Measurements from ENCODE around the gene CA5A. TPM values are rescaled to one million over a fixed set of nuclear protein-coding genes. Genes with fewer than 3 reads are reported as not detected.

The CA5A gene
- total and polyA plus RNA-seq, 9 of the 15 experiments (the other 6 are each of a cell fraction or from before 2014, with no cell fraction given): not detected

DNA sequence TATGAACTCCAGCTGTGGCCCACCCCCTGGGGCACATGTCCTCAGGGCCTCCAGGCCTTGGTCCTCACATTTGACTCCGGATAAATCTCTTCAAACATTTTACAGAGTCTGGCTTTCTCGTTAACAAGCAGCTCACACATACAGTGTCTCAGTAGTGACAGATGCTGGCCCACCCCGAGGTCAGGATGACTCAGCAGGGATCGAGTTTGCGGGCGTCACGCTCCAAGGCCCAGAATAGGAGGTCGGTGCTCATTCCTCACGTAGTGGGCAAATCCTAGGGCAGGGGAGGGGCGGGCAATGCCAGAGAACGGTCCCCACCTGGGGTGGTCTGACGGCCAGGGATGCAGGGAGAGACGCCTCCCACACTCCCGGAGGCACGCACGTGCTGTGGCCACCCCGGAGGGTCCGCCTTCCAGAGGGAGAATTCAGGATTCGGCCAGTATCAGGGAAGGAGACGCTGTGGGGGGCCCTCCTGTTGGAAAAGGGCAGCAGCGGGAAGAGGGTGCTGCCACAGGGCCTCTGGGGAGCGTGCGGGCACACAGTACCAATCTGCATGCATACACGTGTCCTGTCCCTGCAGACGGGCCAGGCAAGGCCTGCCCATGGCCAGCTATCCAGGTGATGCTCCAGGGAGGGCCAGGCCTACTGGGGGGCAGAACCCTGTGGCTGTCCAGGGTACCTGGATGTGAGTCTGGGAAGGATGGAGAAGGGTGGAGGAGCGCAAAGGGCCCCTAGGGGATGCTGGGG lies 75.6 kb downstream of the CA5A start (continued):
- TF ChIP-seq CBX5 (IDR thresholded peaks at IDR 0.05; ENCODE audit: borderline replicate concordance, low read depth): no peak
- TF ChIP-seq HIVEP1 (CRISPR knock-in tag; IDR thresholded peaks at IDR 0.05): no peak
- no peak for TF ChIP-seq PHF21A (IDR thresholded peaks at IDR 0.05; ENCODE audit: borderline replicate concordance, low read depth)
- TF ChIP-seq, protein P1, sequence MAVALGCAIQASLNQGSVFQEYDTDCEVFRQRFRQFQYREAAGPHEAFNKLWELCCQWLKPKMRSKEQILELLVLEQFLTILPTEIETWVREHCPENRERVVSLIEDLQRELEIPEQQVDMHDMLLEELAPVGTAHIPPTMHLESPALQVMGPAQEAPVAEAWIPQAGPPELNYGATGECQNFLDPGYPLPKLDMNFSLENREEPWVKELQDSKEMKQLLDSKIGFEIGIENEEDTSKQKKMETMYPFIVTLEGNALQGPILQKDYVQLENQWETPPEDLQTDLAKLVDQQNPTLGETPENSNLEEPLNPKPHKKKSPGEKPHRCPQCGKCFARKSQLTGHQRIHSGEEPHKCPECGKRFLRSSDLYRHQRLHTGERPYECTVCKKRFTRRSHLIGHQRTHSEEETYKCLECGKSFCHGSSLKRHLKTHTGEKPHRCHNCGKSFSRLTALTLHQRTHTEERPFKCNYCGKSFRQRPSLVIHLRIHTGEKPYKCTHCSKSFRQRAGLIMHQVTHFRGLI (CRISPR knock-in tag; IDR thresholded peaks at IDR 0.05): no peak
- TF ChIP-seq, protein P2, sequence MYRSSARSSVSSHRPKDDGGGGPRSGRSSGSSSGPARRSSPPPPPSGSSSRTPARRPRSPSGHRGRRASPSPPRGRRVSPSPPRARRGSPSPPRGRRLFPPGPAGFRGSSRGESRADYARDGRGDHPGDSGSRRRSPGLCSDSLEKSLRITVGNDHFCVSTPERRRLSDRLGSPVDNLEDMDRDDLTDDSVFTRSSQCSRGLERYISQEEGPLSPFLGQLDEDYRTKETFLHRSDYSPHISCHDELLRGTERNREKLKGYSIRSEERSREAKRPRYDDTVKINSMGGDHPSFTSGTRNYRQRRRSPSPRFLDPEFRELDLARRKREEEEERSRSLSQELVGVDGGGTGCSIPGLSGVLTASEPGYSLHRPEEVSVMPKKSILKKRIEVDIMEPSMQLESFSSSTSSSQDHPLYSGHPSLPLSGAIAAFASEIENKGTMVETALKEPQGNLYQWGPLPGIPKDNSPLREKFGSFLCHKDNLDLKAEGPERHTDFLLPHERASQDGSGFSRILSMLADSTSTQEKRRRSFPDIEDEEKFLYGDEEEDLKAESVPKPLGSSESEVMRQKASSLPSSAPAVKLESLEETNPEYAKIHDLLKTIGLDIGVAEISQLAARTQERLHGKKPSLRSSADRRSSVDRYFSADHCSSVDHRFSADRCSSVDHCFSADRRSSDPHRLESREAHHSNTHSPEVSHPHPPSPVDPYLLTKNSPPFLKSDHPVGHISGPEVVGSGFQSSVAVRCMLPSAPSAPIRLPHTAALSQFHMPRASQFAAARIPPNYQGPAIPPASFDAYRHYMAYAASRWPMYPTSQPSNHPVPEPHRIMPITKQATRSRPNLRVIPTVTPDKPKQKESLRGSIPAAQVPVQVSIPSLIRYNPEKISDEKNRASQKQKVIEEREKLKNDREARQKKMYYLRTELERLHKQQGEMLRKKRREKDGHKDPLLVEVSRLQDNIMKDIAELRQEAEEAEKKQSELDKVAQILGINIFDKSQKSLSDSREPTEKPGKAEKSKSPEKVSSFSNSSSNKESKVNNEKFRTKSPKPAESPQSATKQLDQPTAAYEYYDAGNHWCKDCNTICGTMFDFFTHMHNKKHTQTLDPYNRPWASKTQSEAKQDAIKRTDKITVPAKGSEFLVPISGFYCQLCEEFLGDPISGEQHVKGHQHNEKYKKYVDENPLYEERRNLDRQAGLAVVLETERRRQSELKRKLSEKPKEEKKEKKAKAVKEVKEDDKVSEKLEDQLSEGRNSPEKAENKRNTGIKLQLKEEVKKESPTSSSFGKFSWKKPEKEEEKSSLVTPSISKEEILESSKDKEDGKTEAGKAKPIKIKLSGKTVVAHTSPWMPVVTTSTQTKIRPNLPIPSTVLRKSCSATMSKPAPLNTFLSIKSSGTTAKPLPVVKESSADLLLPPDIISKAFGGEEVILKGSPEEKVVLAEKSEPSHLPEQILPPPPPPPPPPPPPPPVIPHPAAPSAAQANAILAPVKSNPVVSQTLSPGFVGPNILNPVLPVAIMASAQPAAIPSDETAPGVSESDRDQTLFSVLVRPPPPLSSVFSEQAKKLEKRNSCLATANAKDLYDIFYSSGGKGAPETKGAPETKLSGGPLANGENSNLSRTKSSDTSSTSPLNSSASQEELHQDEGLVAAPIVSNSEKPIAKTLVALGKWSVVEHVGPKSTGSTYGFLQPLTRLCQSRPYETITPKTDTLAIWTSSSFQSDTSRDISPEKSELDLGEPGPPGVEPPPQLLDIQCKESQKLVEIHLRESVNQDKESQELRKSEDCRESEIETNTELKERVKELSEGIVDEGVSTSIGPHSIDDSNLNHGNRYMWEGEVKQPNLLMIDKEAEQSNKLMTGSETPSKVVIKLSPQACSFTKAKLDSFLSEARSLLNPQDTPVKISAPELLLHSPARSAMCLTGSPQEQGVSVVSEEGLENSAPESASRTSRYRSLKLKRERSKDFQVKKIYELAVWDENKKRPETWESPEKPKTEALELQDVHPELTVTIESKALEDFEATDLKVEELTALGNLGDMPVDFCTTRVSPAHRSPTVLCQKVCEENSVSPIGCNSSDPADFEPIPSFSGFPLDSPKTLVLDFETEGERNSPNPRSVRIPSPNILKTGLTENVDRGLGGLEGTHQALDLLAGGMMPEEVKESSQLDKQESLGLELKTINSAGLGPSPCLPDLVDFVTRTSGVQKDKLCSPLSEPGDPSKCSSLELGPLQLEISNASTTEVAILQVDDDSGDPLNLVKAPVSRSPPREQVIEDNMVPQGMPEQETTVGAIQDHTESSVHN (IDR thresholded peaks at IDR 0.05; ENCODE audit: borderline replicate concordance in 1 of 2, low read depth in 1 of 2): no peak
- TF ChIP-seq KLF13 (tag; IDR thresholded peaks at IDR 0.05; ENCODE audit: borderline replicate concordance, low read depth): no peak
- no peak for TF ChIP-seq CHD1 (IDR thresholded peaks at IDR 0.05; ENCODE audit: low read length)
- TF ChIP-seq, protein P3, sequence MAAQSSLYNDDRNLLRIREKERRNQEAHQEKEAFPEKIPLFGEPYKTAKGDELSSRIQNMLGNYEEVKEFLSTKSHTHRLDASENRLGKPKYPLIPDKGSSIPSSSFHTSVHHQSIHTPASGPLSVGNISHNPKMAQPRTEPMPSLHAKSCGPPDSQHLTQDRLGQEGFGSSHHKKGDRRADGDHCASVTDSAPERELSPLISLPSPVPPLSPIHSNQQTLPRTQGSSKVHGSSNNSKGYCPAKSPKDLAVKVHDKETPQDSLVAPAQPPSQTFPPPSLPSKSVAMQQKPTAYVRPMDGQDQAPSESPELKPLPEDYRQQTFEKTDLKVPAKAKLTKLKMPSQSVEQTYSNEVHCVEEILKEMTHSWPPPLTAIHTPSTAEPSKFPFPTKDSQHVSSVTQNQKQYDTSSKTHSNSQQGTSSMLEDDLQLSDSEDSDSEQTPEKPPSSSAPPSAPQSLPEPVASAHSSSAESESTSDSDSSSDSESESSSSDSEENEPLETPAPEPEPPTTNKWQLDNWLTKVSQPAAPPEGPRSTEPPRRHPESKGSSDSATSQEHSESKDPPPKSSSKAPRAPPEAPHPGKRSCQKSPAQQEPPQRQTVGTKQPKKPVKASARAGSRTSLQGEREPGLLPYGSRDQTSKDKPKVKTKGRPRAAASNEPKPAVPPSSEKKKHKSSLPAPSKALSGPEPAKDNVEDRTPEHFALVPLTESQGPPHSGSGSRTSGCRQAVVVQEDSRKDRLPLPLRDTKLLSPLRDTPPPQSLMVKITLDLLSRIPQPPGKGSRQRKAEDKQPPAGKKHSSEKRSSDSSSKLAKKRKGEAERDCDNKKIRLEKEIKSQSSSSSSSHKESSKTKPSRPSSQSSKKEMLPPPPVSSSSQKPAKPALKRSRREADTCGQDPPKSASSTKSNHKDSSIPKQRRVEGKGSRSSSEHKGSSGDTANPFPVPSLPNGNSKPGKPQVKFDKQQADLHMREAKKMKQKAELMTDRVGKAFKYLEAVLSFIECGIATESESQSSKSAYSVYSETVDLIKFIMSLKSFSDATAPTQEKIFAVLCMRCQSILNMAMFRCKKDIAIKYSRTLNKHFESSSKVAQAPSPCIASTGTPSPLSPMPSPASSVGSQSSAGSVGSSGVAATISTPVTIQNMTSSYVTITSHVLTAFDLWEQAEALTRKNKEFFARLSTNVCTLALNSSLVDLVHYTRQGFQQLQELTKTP (IDR thresholded peaks at IDR 0.05; ENCODE audit: low read depth in 1 of 2, partially characterized antibody in 2 of 2): no peak
- peak; percentile 41; the same call in 1 of the 2 replicates for TF ChIP-seq TCF3 (CRISPR knock-in tag; IDR thresholded peaks at IDR 0.05)
- no peak for TF ChIP-seq DNMT1 (IDR thresholded peaks at IDR 0.05)
- TF ChIP-seq MCM5 (IDR thresholded peaks at IDR 0.05; ENCODE audit: low read depth): no peak
- no peak for TF ChIP-seq SUPT5H (IDR thresholded peaks at IDR 0.05)
- no peak for TF ChIP-seq HEY1 (CRISPR knock-in tag; IDR thresholded peaks at IDR 0.05; ENCODE audit: borderline replicate concordance)
- no peak for TF ChIP-seq MECOM (CRISPR knock-in tag; IDR thresholded peaks at IDR 0.05)
- TF ChIP-seq MTA2 (IDR thresholded peaks at IDR 0.05; ENCODE audit: low read depth): no peak

All from K562 (cell line).